CD4-positive, alpha-beta memory T cell (primary cell): ENCODE measurements around the gene CKM. TPM values are rescaled to one million over a fixed set of nuclear protein-coding genes. Genes with fewer than 3 reads are reported as not detected.

Experiments used
- CTCF ChIA-PET: fragments of 350-600 bp; sonication (Branson Sonifier 250); formaldehyde crosslinking; loops from one replicate; lab custom pipeline; 2021; ENCODE audit warnings: inconsistent platforms; ENCODE audit not compliant: partially characterized antibody; lab: Charles Lee
- POLR2A ChIA-PET: fragments of 350-600 bp; sonication (Branson Sonifier 250); formaldehyde crosslinking; loops from one replicate; lab custom pipeline; 2021; ENCODE audit not compliant: partially characterized antibody; lab: Charles Lee
- DNase-seq, 5 donors: peaks; one replicate each; pipeline versions ENCODE4 v3.0.0 to v3.0.0-alpha.2; 2020 to 2022; ENCODE audit warnings: mixed read lengths in 1 of 5
- H3K27ac ChIP-seq: one replicate; pipeline ENCODE4 v1.7.0; 2013; ENCODE audit warnings: low read depth, low read length
- H3K27me3 ChIP-seq: 2 replicates; pipeline ENCODE4 v1.7.0; 2013; ENCODE audit warnings: mild to moderate bottlenecking, low read length, moderate library complexity; ENCODE audit not compliant: insufficient read depth
- H3K36me3 ChIP-seq: 2 replicates; pipeline ENCODE4 v1.7.0; 2013; ENCODE audit warnings: mild to moderate bottlenecking, low read length, moderate library complexity; ENCODE audit not compliant: insufficient read depth
- H3K4me1 ChIP-seq: 2 replicates; pipeline ENCODE4 v1.7.0; 2013; ENCODE audit warnings: mild to moderate bottlenecking, low read length, moderate library complexity; ENCODE audit not compliant: insufficient read depth
- H3K4me3 ChIP-seq, 2 donors: one replicate each; pipeline ENCODE4 v1.7.0; 2013; ENCODE audit warnings: low read length in 2 of 2, mild to moderate bottlenecking in 1 of 2
- H3K9me3 ChIP-seq, 2 donors: one replicate each; pipeline ENCODE4 v1.7.0; 2013; ENCODE audit warnings: low read length in 2 of 2, control low read depth in 1 of 2; ENCODE audit not compliant: control insufficient read depth in 1 of 2
- H3K27ac Mint-ChIP-seq, 7 donors: one replicate each; pipeline ENCODE4 v1.8.0; 2020 to 2021; ENCODE audit warnings: mixed read lengths in 7 of 7, mild to moderate bottlenecking in 6 of 7, inconsistent platforms in 3 of 7, moderate library complexity in 3 of 7
- H3K27me3 Mint-ChIP-seq, 2 donors: one replicate each; pipeline ENCODE4 v1.8.0; 2020 to 2021; ENCODE audit warnings: mixed read lengths in 2 of 2
- H3K36me3 Mint-ChIP-seq, 2 donors: one replicate each; pipeline ENCODE4 v1.8.0; 2020 to 2021; ENCODE audit warnings: mixed read lengths in 2 of 2, inconsistent platforms in 1 of 2, mild to moderate bottlenecking in 1 of 2
- H3K4me1 Mint-ChIP-seq, 4 donors: one replicate each; pipeline ENCODE4 v1.8.0; 2020 to 2021; ENCODE audit warnings: mixed read lengths in 4 of 4, mild to moderate bottlenecking in 1 of 4
- H3K4me3 Mint-ChIP-seq, 8 donors: one replicate each; pipeline ENCODE4 v1.8.0; 2020 to 2021; ENCODE audit warnings: mixed read lengths in 8 of 8, mild to moderate bottlenecking in 7 of 8, moderate library complexity in 6 of 8, inconsistent platforms in 3 of 8
- H3K9me3 Mint-ChIP-seq, 8 donors: one replicate each; pipeline ENCODE4 v1.8.0; 2020 to 2021; ENCODE audit warnings: mixed read lengths in 8 of 8, mild to moderate bottlenecking in 5 of 8, inconsistent platforms in 3 of 8, moderate library complexity in 1 of 8
- intact Hi-C: fragments of 100-400 bp; cut with micrococcal nuclease; formaldehyde crosslinking; loops from one replicate; pipeline ENCODE4 v1.15.1; 2023
- polyA plus RNA-seq, 2 donors: library from polyadenylated mRNA; unstranded; fragments of 300-500 nt; fragmentation: Illumina TruSeq; gene quantifications; one replicate each; pipeline ENCODE4 v1.2.3, GENCODE V29; 2021
- total RNA-seq, 2 experiments: library from RNA; stranded (reverse); gene quantifications; one replicate each; pipeline ENCODE4 v1.2.3, GENCODE V29; 2021

Gene CKM
- total and polyA plus RNA-seq, 4 experiments from 2014 or later = not detected

GRCh38 chr19:45265375-45265774 is 57.3 kb downstream of the CKM start:
- no peaks in the 10 kb centered on the region for H3K9me3 Mint-ChIP-seq
- no peaks in the 10 kb centered on the region for H3K27me3 ChIP-seq
- no peak overlapping the region for H3K27ac ChIP-seq
- H3K36me3 Mint-ChIP-seq = peaks cover 4 to 18% of the 10 kb centered on the region in 2 donors
- peaks cover 3% of the 10 kb centered on the region for H3K36me3 ChIP-seq
- ChIA-PET CTCF (no interaction called here), POLR2A (no interaction called here)
- H3K27me3 Mint-ChIP-seq = no peaks in the 10 kb centered on the region
- no peak for DNase-seq
- H3K4me3 ChIP-seq = no peak overlapping the region
- H3K4me3 Mint-ChIP-seq = no peak overlapping the region
- H3K27ac Mint-ChIP-seq = peak overlapping the region in 1 of 7 donors; percentile 29
- no peaks in the 10 kb centered on the region for H3K9me3 ChIP-seq
- peaks cover 0 to 5% (median 1%) of the 10 kb centered on the region in 4 donors for H3K4me1 Mint-ChIP-seq
- no peaks in the 10 kb centered on the region for H3K4me1 ChIP-seq
- intact Hi-C loops = no loop called here

GRCh38 chr19:45264781-45265317 is 57.8 kb downstream of the CKM start:
- Histone ChIP-seq H3K27ac (no peak overlapping the region), H3K27me3 (no peaks in the 10 kb centered on the region), H3K4me3 (no peak overlapping the region), H3K9me3 (no peaks in the 10 kb centered on the region), H3K4me1 (no peaks in the 10 kb centered on the region), H3K36me3 (peaks cover 3% of the 10 kb centered on the region)
- H3K27ac Mint-ChIP-seq = peak overlapping the region in 1 of 7 donors; percentile 68
- no peak overlapping the region for H3K4me3 Mint-ChIP-seq
- no peaks in the 10 kb centered on the region for H3K27me3 Mint-ChIP-seq
- intact Hi-C loops = no loop called here
- ChIA-PET POLR2A (no interaction called here), CTCF (no interaction called here)
- peaks cover 4 to 12% of the 10 kb centered on the region in 2 donors for H3K36me3 Mint-ChIP-seq
- no peak for DNase-seq
- no peaks in the 10 kb centered on the region for H3K9me3 Mint-ChIP-seq
- H3K4me1 Mint-ChIP-seq = peaks cover 0 to 5% (median 1%) of the 10 kb centered on the region in 4 donors

GRCh38 chr19:45263013-45263412 is 59.7 kb downstream of the CKM start:
- Mint-ChIP-seq H3K27me3 (no peaks in the 10 kb centered on the region), H3K4me1 (peaks cover 0 to 5% (median 1%) of the 10 kb centered on the region in 4 donors), H3K4me3 (no peak overlapping the region), H3K9me3 (no peaks in the 10 kb centered on the region), H3K27ac (peak overlapping the region in 1 of 7 donors; percentile 22), H3K36me3 (peaks cover 3 to 12% of the 10 kb centered on the region in 2 donors)
- H3K27ac ChIP-seq = no peak overlapping the region
- ChIA-PET CTCF (no interaction called here), POLR2A (no interaction called here)
- no peak overlapping the region for H3K4me3 ChIP-seq
- H3K9me3 ChIP-seq = no peaks in the 10 kb centered on the region
- no peak for DNase-seq
- peaks cover 3% of the 10 kb centered on the region for H3K36me3 ChIP-seq
- H3K4me1 ChIP-seq = no peaks in the 10 kb centered on the region
- no peaks in the 10 kb centered on the region for H3K27me3 ChIP-seq
- intact Hi-C loops = no loop called here

- ChIA-PET POLR2A (interaction anchor here (0.6 kb wide), 1 partner anchor 138 kb away, joined by 3 read pairs; no protein-coding TSS in a partner anchor), CTCF (no interaction called here)
- Histone ChIP-seq H3K36me3 (peaks cover 3% of the 10 kb centered on the region), H3K27me3 (no peaks in the 10 kb centered on the region), H3K9me3 (no peaks in the 10 kb centered on the region), H3K4me1 (no peaks in the 10 kb centered on the region), H3K27ac (no peak overlapping the region), H3K4me3 (no peak overlapping the region)
- no peaks in the 10 kb centered on the region for H3K27me3 Mint-ChIP-seq
- no peaks in the 10 kb centered on the region for H3K9me3 Mint-ChIP-seq
- H3K36me3 Mint-ChIP-seq = peaks cover 3 to 12% of the 10 kb centered on the region in 2 donors
- H3K4me1 Mint-ChIP-seq = peaks cover 0 to 5% (median 1%) of the 10 kb centered on the region in 4 donors
- H3K27ac Mint-ChIP-seq = no peak overlapping the region
- intact Hi-C loops = no loop called here
- no peak for DNase-seq
- no peak overlapping the region for H3K4me3 Mint-ChIP-seq
Measured at GRCh38 chr19:45262570-45262969, 60.1 kb downstream of the CKM start.

- no peaks in the 10 kb centered on the region for H3K27me3 ChIP-seq
- no peaks in the 10 kb centered on the region for H3K9me3 Mint-ChIP-seq
- DNase-seq = no peak
- H3K4me3 Mint-ChIP-seq = no peak overlapping the region
- intact Hi-C loops = no loop called here
- no peaks in the 10 kb centered on the region for H3K27me3 Mint-ChIP-seq
- CTCF ChIA-PET = no interaction called here
- H3K9me3 ChIP-seq = no peaks in the 10 kb centered on the region
- peaks cover 13% of the 10 kb centered on the region for H3K4me1 ChIP-seq
- H3K4me1 Mint-ChIP-seq = peaks cover 7 to 19% (median 9%) of the 10 kb centered on the region in 4 donors
- H3K36me3 ChIP-seq = no peaks in the 10 kb centered on the region
- peaks cover 3 to 4% of the 10 kb centered on the region in 2 donors for H3K36me3 Mint-ChIP-seq
- POLR2A ChIA-PET = no interaction called here
- H3K4me3 ChIP-seq = no peak overlapping the region
- no peak overlapping the region for H3K27ac Mint-ChIP-seq
- no peak overlapping the region for H3K27ac ChIP-seq
Measured at GRCh38 chr19:45258862-45259261, 63.8 kb downstream of the CKM start.

GRCh38 chr19:45256836-45257235 is 65.8 kb downstream of the CKM start:
- Histone ChIP-seq H3K36me3 (no peaks in the 10 kb centered on the region), H3K27ac (no peak overlapping the region), H3K27me3 (no peaks in the 10 kb centered on the region), H3K4me1 (peaks cover 33% of the 10 kb centered on the region), H3K4me3 (no peak overlapping the region), H3K9me3 (no peaks in the 10 kb centered on the region)
- H3K4me1 Mint-ChIP-seq = peaks cover 21 to 39% (median 26%) of the 10 kb centered on the region in 4 donors
- H3K27ac Mint-ChIP-seq = peak overlapping the region in 2 of 7 donors; percentile 34 to 65
- H3K9me3 Mint-ChIP-seq = no peaks in the 10 kb centered on the region
- POLR2A ChIA-PET = no interaction called here
- no peaks in the 10 kb centered on the region for H3K27me3 Mint-ChIP-seq
- intact Hi-C loops = no loop called here
- no peak for DNase-seq
- CTCF ChIA-PET = no interaction called here
- no peak overlapping the region for H3K4me3 Mint-ChIP-seq
- peaks cover 3 to 6% of the 10 kb centered on the region in 2 donors for H3K36me3 Mint-ChIP-seq
